Measurements from ENCODE around the gene EXOSC7.
"Not testable (repeated sequence)": the region's sequence is repeated elsewhere in the genome, so short reads cannot be mapped to it uniquely, and the experiment has no call there.

EXOSC7 gene

GRCh38 chr3:44962621-44963393 is 13.2 kb upstream of the EXOSC7 start:
- no peak for DNase-seq (ENCODE audit: low spot score)

GRCh38 chr3:44963571-44964325 is 12.3 kb upstream of the EXOSC7 start:
- DNase-seq (ENCODE audit: low spot score) = no peak

GRCh38 chr3:44965165-44965564 is 10.9 kb upstream of the EXOSC7 start:
- no peak for DNase-seq (ENCODE audit: low spot score)

GRCh38 chr3:44966795-44967278 is 9.2 kb upstream of the EXOSC7 start:
- no peak for DNase-seq (ENCODE audit: low spot score)

GRCh38 chr3:44968447-44968858 is 7.6 kb upstream of the EXOSC7 start:
- no peak for DNase-seq (ENCODE audit: low spot score)

GRCh38 chr3:44969154-44969827 is 6.8 kb upstream of the EXOSC7 start:
- DNase-seq (ENCODE audit: low spot score) = no peak

GRCh38 chr3:44969828-44970179 is 6.2 kb upstream of the EXOSC7 start:
- DNase-seq (ENCODE audit: low spot score) = no peak

- no peak for DNase-seq (ENCODE audit: low spot score)
Observed at GRCh38 chr3:44970926-44971490, 5.0 kb upstream of the EXOSC7 start.

- no peak for DNase-seq (ENCODE audit: low spot score)
Observed at GRCh38 chr3:44974416-44974815, 1.6 kb upstream of the EXOSC7 start.

GRCh38 chr3:44981220-44981619 is 5.2 kb downstream of the EXOSC7 start:
- no peak for DNase-seq (ENCODE audit: low spot score)

GRCh38 chr3:44981751-44982150 is 5.7 kb downstream of the EXOSC7 start:
- no peak for DNase-seq (ENCODE audit: low spot score)

- no peak for DNase-seq (ENCODE audit: low spot score)
Observed at GRCh38 chr3:44982817-44983216, 6.8 kb downstream of the EXOSC7 start.

GRCh38 chr3:44983484-44983941 is 7.5 kb downstream of the EXOSC7 start:
- DNase-seq (ENCODE audit: low spot score) = peak; percentile 27

- no peak for DNase-seq (ENCODE audit: low spot score)
Observed at GRCh38 chr3:44984335-44984734, 8.3 kb downstream of the EXOSC7 start.

- not testable (repeated sequence) for DNase-seq (ENCODE audit: low spot score)
Observed at GRCh38 chr3:44986330-44986729, 10.3 kb downstream of the EXOSC7 start.

GRCh38 chr3:44987332-44987731 is 11.3 kb downstream of the EXOSC7 start:
- no peak for DNase-seq (ENCODE audit: low spot score)

GRCh38 chr3:44988073-44988472 is 12.0 kb downstream of the EXOSC7 start:
- peak; percentile 30 for DNase-seq (ENCODE audit: low spot score)

GRCh38 chr3:44989141-44989540 is 13.1 kb downstream of the EXOSC7 start:
- no peak for DNase-seq (ENCODE audit: low spot score)

GRCh38 chr3:44989636-44990373 is 13.8 kb downstream of the EXOSC7 start:
- DNase-seq (ENCODE audit: low spot score) = peak; percentile 49

- DNase-seq (ENCODE audit: low spot score) = no peak
Observed at GRCh38 chr3:44991326-44991725, 15.3 kb downstream of the EXOSC7 start.
